ENCODE results near the gene PPP2R5B.

GRCh38 chr11:64971421-64972233 lies 47.1 kb downstream of the PPP2R5B start, which contains the start of gene MAJIN:
- TF ChIP-seq ZFP36 (IDR thresholded peaks at IDR 0.05; ENCODE audit: low read depth, low read length, partially characterized antibody) (no peak), EZH2 (IDR thresholded peaks at IDR 0.05; ENCODE audit: borderline replicate concordance, low read depth, low read length) (no peak), FOXM1 (IDR thresholded peaks at IDR 0.05; ENCODE audit: low read depth) (no peak), FOXM1 (CRISPR knock-in tag; IDR thresholded peaks at IDR 0.05; ENCODE audit: low read depth) (peak; percentile 51; the same call in 1 of the 2 replicates)
- TF ChIP-seq, protein P1, sequence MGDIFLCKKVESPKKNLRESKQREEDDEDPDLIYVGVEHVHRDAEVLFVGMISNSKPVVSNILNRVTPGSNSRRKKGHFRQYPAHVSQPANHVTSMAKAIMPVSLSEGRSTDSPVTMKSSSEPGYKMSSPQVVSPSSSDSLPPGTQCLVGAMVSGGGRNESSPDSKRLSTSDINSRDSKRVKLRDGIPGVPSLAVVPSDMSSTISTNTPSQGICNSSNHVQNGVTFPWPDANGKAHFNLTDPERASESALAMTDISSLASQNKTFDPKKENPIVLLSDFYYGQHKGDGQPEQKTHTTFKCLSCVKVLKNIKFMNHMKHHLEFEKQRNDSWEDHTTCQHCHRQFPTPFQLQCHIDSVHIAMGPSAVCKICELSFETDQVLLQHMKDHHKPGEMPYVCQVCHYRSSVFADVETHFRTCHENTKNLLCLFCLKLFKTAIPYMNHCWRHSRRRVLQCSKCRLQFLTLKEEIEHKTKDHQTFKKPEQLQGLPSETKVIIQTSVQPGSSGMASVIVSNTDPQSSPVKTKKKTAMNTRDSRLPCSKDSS (IDR thresholded peaks at IDR 0.05; ENCODE audit: low read depth, partially characterized antibody), result no peak
